ENCODE data around the gene GLI2.

Gene GLI2

DNA sequence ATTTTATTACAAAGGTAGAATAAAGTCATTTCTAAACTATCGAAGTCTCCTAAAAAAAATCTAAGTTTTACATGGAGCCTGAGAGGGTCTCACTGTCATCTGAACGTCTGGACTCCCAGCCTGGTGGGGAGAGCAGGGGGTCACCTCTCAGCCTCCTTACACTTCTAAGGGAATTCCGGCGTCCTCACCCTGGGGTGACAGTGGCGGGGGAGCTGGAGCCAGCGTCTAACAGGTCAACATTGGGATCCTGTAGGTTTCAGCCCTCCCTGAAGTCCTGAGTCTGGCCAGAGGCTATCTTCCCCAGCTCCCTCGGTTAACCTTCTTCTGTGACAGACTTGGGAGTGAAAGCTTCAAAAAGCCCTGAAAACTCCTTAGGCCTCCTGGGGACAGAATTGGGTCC is 34.6 kb upstream of the GLI2 start:
- Histone ChIP-seq H3K4me3 (ENCODE audit: low read length) (no peak overlapping the region), H3K36me3 (ENCODE audit: insufficient read depth, low read length) (no peaks in the 10 kb centered on the region), H3K4me1 (ENCODE audit: control insufficient read depth, insufficient read depth, low read length) (peaks cover 19% of the 10 kb centered on the region), H3K9me3 (replicated peaks; ENCODE audit: low read length) (no peaks in the 10 kb centered on the region), H3K27me3 (ENCODE audit: control insufficient read depth, insufficient read depth, low read length) (peaks cover 4% of the 10 kb centered on the region), H3K9ac (ENCODE audit: low read depth, low read length) (no peak overlapping the region), H3K4me2 (ENCODE audit: low read length) (no peak overlapping the region)

DNA sequence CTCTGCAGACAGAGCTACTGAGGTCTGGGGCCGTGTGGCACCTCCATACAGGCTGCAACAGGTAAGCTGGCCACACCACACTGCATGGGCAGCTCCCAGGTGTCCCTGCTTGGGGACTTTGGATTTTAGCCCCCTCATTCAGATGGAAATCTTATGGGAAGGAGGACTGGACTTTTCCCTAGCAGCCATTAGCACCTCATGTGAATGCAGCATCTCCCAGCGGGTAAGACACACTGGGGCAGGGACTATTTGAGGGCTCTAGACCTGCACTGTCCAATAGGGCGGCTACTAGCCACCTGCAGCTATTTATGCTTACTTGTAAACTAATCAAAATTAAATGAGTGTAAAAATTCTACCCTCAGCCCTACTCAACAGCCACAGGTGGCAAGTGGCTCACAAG is 34.2 kb upstream of the GLI2 start:
- no peaks in the 10 kb centered on the region for H3K36me3 ChIP-seq (ENCODE audit: insufficient read depth, low read length)
- no peaks in the 10 kb centered on the region for H3K9me3 ChIP-seq (replicated peaks; ENCODE audit: low read length)
- H3K27me3 ChIP-seq (ENCODE audit: control insufficient read depth, insufficient read depth, low read length): peaks cover 5% of the 10 kb centered on the region
- no peak overlapping the region for H3K9ac ChIP-seq (ENCODE audit: low read depth, low read length)
- H3K4me3 ChIP-seq (ENCODE audit: low read length): no peak overlapping the region
- peaks cover 19% of the 10 kb centered on the region for H3K4me1 ChIP-seq (ENCODE audit: control insufficient read depth, insufficient read depth, low read length)
- no peak overlapping the region for H3K4me2 ChIP-seq (ENCODE audit: low read length)

DNA sequence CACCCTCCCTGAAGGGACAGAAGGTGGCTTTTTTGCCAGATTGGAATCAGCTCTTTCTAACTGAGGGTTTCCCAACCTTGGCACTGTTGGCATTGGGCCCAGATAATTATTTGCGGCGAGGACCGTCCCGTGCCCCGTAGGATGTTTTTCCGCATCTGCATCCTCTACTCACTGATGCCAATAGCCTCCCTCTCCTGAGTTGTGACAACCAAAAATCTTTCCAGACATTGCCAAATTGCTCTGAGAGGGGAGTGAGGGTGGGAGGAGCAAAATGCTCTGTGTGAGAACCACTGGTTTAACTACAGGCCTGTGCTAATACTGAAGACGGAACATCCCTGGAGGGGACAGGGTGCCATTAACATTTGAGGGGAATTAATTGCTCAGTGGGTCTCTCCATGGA is 33.6 kb upstream of the GLI2 start:
- Histone ChIP-seq H3K4me3 (ENCODE audit: low read length) (no peak overlapping the region), H3K4me1 (ENCODE audit: control insufficient read depth, insufficient read depth, low read length) (peaks cover 19% of the 10 kb centered on the region), H3K36me3 (ENCODE audit: insufficient read depth, low read length) (no peaks in the 10 kb centered on the region), H3K4me2 (ENCODE audit: low read length) (no peak overlapping the region), H3K27me3 (ENCODE audit: control insufficient read depth, insufficient read depth, low read length) (peaks cover 10% of the 10 kb centered on the region), H3K9me3 (replicated peaks; ENCODE audit: low read length) (no peaks in the 10 kb centered on the region), H3K9ac (ENCODE audit: low read depth, low read length) (no peak overlapping the region)

DNA sequence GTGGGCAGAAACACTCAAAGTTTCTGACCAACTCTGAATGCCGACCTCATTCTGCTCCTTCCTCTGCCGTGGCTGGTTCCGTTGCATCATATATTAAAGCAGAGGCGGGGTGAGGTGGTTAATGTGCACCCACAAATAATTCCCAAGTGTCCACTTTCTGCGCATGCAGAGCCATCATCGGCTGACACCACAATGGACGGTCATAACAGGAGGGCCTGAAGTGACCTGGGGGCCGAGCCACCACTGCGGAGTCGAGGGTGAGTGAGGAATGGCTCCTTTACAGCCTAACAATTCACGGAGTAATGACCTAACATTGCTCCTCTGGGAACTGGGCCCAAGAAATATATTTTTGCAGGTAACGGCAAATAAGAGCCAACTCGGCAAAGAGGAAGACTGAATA is 32.9 kb upstream of the GLI2 start:
- Histone ChIP-seq H3K9ac (ENCODE audit: low read depth, low read length) (no peak overlapping the region), H3K9me3 (replicated peaks; ENCODE audit: low read length) (no peaks in the 10 kb centered on the region), H3K27me3 (ENCODE audit: control insufficient read depth, insufficient read depth, low read length) (peaks cover 15% of the 10 kb centered on the region), H3K4me3 (ENCODE audit: low read length) (no peak overlapping the region), H3K4me1 (ENCODE audit: control insufficient read depth, insufficient read depth, low read length) (peaks cover 19% of the 10 kb centered on the region), H3K36me3 (ENCODE audit: insufficient read depth, low read length) (no peaks in the 10 kb centered on the region), H3K4me2 (ENCODE audit: low read length) (no peak overlapping the region)

DNA sequence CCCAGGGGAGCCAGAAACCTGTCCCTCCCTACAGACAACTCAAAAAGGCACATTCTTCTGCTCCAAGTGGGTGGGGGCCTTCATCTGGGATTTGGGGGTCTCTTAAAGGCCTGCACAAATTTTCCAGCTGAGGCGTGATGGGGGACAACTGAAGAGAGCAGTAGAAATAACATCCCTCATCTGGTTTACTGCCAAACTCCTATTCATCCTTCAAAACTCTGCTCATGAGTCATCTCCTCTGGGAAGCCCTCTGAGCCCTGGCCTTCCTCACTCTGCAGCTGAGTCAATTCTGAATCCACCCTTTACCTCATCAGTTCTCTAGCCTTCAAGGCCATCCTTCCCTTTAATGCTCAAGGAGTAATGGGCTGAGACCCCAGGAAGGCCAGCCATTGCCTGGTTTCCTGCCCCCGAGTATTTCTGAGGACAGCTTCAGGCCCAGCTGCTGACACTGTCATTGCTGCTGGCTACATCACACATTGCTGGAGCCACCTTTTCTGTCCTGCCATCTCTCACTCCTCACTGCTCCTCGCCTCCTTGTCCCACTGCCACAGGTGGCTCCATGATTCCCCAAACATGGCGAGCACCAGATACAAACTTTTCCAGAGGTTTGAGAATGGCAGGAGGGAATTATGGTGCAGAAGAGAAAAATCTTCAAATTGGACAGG is 32.2 kb upstream of the GLI2 start:
- Histone ChIP-seq H3K9ac (ENCODE audit: low read depth, low read length) (no peak overlapping the region), H3K4me2 (ENCODE audit: low read length) (no peak overlapping the region)

DNA sequence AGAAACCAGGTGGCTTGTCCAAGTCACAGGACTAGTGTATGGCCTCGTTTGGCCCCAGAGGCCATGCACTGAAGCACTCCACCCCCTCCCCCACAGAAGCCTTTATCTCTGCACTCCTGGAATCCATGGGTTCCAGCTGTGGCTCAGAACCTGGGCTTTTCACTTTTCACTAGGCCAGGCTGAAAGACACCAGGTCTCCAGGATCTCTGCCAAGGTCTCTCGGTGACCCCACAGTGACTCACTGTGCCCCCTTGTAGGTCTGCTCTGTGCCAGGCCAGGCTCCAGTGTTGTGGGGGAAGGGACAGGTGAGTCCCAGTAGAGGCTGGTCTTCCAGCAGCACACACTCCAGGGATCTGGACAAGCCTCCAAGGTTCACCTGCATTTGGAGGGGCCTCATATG is 31.0 kb upstream of the GLI2 start:
- peaks cover 11% of the 10 kb centered on the region for H3K27me3 ChIP-seq (ENCODE audit: control insufficient read depth, insufficient read depth, low read length)
- H3K9ac ChIP-seq (ENCODE audit: low read depth, low read length): no peak overlapping the region
- H3K36me3 ChIP-seq (ENCODE audit: insufficient read depth, low read length): no peaks in the 10 kb centered on the region
- H3K9me3 ChIP-seq (replicated peaks; ENCODE audit: low read length): no peaks in the 10 kb centered on the region
- no peak overlapping the region for H3K4me3 ChIP-seq (ENCODE audit: low read length)
- H3K4me2 ChIP-seq (ENCODE audit: low read length): no peak overlapping the region
- H3K4me1 ChIP-seq (ENCODE audit: control insufficient read depth, insufficient read depth, low read length): peaks cover 19% of the 10 kb centered on the region

More for the DNA sequence above, 32.2 kb upstream of the GLI2 start:
- Histone ChIP-seq H3K36me3 (ENCODE audit: insufficient read depth, low read length) (no peaks in the 10 kb centered on the region), H3K27me3 (ENCODE audit: control insufficient read depth, insufficient read depth, low read length) (peaks cover 15% of the 10 kb centered on the region), H3K4me3 (ENCODE audit: low read length) (no peak overlapping the region), H3K4me1 (ENCODE audit: control insufficient read depth, insufficient read depth, low read length) (peaks cover 19% of the 10 kb centered on the region), H3K9me3 (replicated peaks; ENCODE audit: low read length) (no peaks in the 10 kb centered on the region)

DNA sequence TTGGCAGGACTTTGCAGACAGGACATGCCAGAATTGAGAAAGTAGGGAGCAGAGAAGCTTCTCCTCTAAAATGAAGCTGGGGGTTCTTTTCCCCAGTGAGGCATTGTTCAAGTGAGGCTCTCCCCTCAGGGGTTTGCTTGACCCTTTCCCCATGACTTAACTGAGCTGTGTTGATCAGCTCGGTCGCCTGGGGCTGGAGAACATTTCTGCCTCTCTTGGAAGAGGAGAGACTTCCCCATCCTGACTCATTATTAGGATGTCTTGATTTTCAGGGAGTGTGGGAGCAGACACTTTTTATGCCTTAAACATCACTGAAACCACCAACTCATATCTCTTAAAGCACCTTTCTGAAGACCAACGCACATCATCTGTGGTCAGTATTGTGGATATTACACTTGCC is 27.9 kb upstream of the GLI2 start:
- Histone ChIP-seq H3K9me3 (replicated peaks; ENCODE audit: low read length) (no peaks in the 10 kb centered on the region), H3K4me1 (ENCODE audit: control insufficient read depth, insufficient read depth, low read length) (peaks cover 11% of the 10 kb centered on the region), H3K27me3 (ENCODE audit: control insufficient read depth, insufficient read depth, low read length) (peaks cover 17% of the 10 kb centered on the region), H3K4me2 (ENCODE audit: low read length) (no peak overlapping the region), H3K9ac (ENCODE audit: low read depth, low read length) (no peak overlapping the region), H3K4me3 (ENCODE audit: low read length) (no peak overlapping the region), H3K36me3 (ENCODE audit: insufficient read depth, low read length) (no peaks in the 10 kb centered on the region)

DNA sequence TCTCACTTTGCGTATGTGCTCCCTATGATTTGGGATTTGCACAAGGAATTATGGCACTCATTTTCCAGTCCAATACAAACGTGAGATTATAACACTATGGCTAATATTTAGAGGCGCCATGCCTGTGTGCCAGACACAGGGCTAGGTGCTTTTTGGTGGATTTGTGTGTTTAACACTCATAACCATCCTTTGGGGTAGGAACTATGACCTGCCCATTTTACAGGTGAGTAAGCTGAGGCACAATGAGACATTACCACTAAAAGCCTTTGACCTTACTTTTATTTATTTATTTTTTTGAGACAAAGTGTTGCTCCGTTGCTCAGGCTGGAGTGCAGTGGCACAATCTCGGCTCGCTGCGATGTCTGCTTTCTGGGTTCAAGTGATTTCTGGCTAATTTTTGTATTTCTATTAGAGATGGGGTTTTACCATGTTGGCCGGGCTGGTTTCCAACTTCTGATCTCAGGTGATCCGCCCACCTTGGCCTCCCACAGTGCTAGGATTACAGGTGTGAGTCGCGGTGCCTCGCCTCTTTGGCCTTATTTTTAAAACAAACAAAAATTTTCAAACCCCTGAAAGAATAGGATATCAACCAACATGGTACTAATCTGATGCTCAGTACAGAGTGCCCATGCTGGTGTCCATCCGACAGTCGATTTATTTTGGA is 26.6 kb upstream of the GLI2 start:
- H3K4me2 ChIP-seq (ENCODE audit: low read length): no peak overlapping the region
- no peak overlapping the region for H3K4me3 ChIP-seq (ENCODE audit: low read length)
- peaks cover under 1% of the 10 kb centered on the region for H3K4me1 ChIP-seq (ENCODE audit: control insufficient read depth, insufficient read depth, low read length)
- no peak overlapping the region for H3K9ac ChIP-seq (ENCODE audit: low read depth, low read length)
- peaks cover 27% of the 10 kb centered on the region for H3K27me3 ChIP-seq (ENCODE audit: control insufficient read depth, insufficient read depth, low read length)
- no peaks in the 10 kb centered on the region for H3K9me3 ChIP-seq (replicated peaks; ENCODE audit: low read length)
- H3K36me3 ChIP-seq (ENCODE audit: insufficient read depth, low read length): no peaks in the 10 kb centered on the region

DNA sequence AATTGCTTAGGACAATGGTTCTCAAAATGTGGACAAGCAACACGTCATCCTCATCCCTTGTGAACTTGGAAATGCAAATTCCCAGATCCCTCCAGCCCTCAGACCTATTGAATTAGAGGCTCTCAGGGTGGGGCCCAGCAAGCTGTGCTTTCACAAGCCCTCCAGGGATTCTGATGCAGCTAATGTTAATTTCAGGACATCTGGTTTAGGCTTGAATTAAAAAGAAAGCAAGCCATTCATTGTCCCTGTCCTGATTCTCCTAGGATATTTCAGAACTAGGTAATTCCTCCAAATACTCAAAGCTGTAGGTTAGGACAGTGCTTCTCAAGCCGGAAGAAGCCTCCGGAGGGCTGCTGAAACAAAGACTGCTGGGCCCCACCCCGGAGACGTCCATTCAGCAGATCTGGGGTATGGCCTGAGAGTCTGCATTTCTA is 26.0 kb upstream of the GLI2 start:
- H3K4me3 ChIP-seq (ENCODE audit: low read length): no peak overlapping the region
- H3K27me3 ChIP-seq (ENCODE audit: control insufficient read depth, insufficient read depth, low read length): peaks cover 33% of the 10 kb centered on the region
- no peaks in the 10 kb centered on the region for H3K9me3 ChIP-seq (replicated peaks; ENCODE audit: low read length)
- no peak overlapping the region for H3K4me2 ChIP-seq (ENCODE audit: low read length)
- H3K9ac ChIP-seq (ENCODE audit: low read depth, low read length): no peak overlapping the region
- no peaks in the 10 kb centered on the region for H3K4me1 ChIP-seq (ENCODE audit: control insufficient read depth, insufficient read depth, low read length)
- no peaks in the 10 kb centered on the region for H3K36me3 ChIP-seq (ENCODE audit: insufficient read depth, low read length)

DNA sequence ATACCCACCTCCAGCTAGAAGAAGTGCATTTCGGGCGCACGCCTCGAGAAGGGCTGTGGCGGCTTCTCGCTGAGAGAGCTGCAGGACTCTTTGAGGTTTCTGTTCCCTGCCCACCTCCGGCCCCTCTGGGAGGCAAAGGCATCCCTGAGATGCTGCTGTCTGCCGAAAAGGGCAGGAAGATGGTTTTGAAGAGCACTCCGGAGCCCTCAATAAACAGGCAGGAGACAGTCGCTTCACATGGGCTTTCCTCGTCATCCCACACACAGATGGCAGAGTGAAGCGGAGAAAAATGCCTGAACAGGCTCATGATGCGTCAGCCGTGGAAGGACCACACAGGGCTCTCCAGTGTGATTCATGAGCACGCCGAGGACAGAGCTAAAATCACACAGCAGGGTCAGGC is 25.4 kb upstream of the GLI2 start:
- Histone ChIP-seq H3K4me1 (ENCODE audit: control insufficient read depth, insufficient read depth, low read length) (no peaks in the 10 kb centered on the region), H3K9me3 (replicated peaks; ENCODE audit: low read length) (no peaks in the 10 kb centered on the region)

DNA sequence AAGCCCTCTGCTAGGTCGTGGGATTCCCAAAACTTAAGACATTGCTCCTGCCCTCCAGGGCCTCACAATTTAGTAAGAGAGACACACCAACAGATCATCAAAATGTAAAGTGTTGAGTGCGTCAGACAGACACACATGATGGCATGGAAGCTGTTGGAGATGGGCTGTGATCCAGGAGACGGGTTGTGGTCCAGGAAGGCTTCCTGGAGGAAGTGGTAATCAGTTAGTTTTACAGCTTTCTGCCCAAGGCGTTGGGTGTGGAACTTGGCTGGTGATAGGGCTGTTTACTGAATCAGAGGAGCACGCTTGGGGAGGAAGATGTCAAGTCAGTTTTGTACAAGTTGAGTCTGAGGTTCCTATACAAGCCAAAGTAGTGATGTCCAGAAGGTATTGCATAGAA is 24.0 kb upstream of the GLI2 start:
- no peak overlapping the region for H3K9ac ChIP-seq (ENCODE audit: low read depth, low read length)

More for the DNA sequence above, 25.4 kb upstream of the GLI2 start:
- H3K9ac ChIP-seq (ENCODE audit: low read depth, low read length): no peak overlapping the region
- H3K4me2 ChIP-seq (ENCODE audit: low read length): no peak overlapping the region
- H3K4me3 ChIP-seq (ENCODE audit: low read length): no peak overlapping the region
- no peaks in the 10 kb centered on the region for H3K36me3 ChIP-seq (ENCODE audit: insufficient read depth, low read length)
- H3K27me3 ChIP-seq (ENCODE audit: control insufficient read depth, insufficient read depth, low read length): peaks cover 36% of the 10 kb centered on the region

DNA sequence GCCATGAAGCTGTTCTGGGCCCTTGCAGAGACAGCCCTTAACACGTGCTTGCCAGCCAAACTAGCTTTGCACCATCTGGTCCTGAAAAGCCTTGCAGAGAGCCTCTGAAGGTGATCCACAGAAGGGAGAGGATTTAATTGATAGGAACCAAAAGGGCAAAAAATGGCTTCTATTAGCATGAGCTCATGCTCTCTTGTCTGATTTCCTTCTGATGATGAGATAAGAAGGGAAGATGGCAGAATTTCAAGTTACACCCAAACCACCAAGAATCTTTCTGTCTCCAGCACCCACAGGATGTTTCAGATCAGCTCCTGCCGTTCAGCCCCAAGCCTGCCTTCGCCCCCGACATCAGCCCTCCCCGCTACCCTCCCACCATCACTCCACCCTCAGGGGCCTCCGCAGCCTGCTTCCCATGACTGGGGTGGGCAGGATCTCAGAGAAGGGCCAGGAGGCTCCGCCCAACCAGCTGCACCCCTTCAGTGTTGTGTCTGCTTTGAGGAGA is 23.4 kb upstream of the GLI2 start:
- Histone ChIP-seq H3K9me3 (replicated peaks; ENCODE audit: low read length) (no peaks in the 10 kb centered on the region), H3K4me1 (ENCODE audit: control insufficient read depth, insufficient read depth, low read length) (no peaks in the 10 kb centered on the region), H3K4me3 (ENCODE audit: low read length) (no peak overlapping the region), H3K27me3 (ENCODE audit: control insufficient read depth, insufficient read depth, low read length) (peaks cover 31% of the 10 kb centered on the region), H3K4me2 (ENCODE audit: low read length) (no peak overlapping the region), H3K36me3 (ENCODE audit: insufficient read depth, low read length) (no peaks in the 10 kb centered on the region), H3K9ac (ENCODE audit: low read depth, low read length) (no peak overlapping the region)

More for the DNA sequence above, 24.0 kb upstream of the GLI2 start:
- Histone ChIP-seq H3K4me2 (ENCODE audit: low read length) (no peak overlapping the region), H3K4me1 (ENCODE audit: control insufficient read depth, insufficient read depth, low read length) (no peaks in the 10 kb centered on the region), H3K9me3 (replicated peaks; ENCODE audit: low read length) (no peaks in the 10 kb centered on the region), H3K36me3 (ENCODE audit: insufficient read depth, low read length) (no peaks in the 10 kb centered on the region), H3K27me3 (ENCODE audit: control insufficient read depth, insufficient read depth, low read length) (peaks cover 36% of the 10 kb centered on the region), H3K4me3 (ENCODE audit: low read length) (no peak overlapping the region)
